ENCODE data around the gene CNOT8. TPM values are rescaled to one million over a fixed set of nuclear protein-coding genes. Genes with fewer than 3 reads are reported as not detected.

Gene CNOT8
- total and polyA plus RNA-seq, 9 of the 15 experiments (the other 6 are each of a cell fraction or from before 2014, with no cell fraction given): 15.2 to 68.9 (median 52.1) TPM

DNA sequence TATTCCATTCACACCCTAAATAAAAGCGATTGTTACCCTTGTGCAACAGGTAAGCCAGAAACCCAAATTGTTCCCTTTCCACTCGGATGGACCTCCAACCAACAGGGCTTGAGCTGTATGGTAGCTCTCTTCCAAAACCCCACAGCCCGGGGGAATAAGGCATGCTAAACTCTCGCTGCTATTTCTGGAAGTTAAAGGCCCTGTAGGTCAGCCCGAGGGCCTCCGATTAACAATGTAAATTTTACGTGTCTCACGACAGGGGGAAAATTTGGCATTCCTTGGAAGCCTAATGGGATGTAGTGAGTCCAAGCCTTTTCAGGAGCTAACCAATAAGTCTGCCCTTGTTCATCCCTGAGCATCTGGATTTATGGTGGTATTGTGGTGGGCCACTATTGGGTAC lies 26.0 kb downstream of the CNOT8 start:
- no peak overlapping the region for H3K27ac ChIP-seq (ENCODE audit: extremely low read depth, low read depth, low read length)
- H3K9me1 ChIP-seq (ENCODE audit: control insufficient read depth, insufficient read depth, low read length): no peaks in the 10 kb centered on the region
- H3K9ac ChIP-seq (ENCODE audit: insufficient read depth in 1 of 2, low read depth in 2 of 2, low read length in 2 of 2): no peak overlapping the region
- no peak overlapping the region for H2AFZ ChIP-seq (ENCODE audit: low read depth, low read length)
- intact Hi-C loops (cut with micrococcal nuclease): no loop called here
- H3K79me2 ChIP-seq (ENCODE audit: control insufficient read depth, insufficient read depth, low read length): no peaks in the 10 kb centered on the region
- no peak overlapping the region for H3K4me3 ChIP-seq
- no peak overlapping the region for H3K4me2 ChIP-seq (ENCODE audit: insufficient read depth, low read length)
- peaks cover 11% of the 10 kb centered on the region for H3K9me3 ChIP-seq (replicated peaks; ENCODE audit: control insufficient read depth, insufficient read depth, low read depth, low read length)
- FAIRE-seq (no peak), DNase-seq (ENCODE audit: extremely low read depth in 1 of 4, low spot score in 3 of 4) (no peak), ATAC-seq (no peak)
- WGBS (ENCODE audit: insufficient coverage, low coverage, missing lambda C conversion rate): 92% methylated on average over 8 of the region's 8 CpGs
- H3K36me3 ChIP-seq (ENCODE audit: control insufficient read depth, insufficient read depth, low read length): peaks cover 44% of the 10 kb centered on the region
- in situ Hi-C loops (cut with MboI): no loop called here
- no TSS peak for BruUV-seq (replicated peaks)
- no peaks in the 10 kb centered on the region for H3K4me1 ChIP-seq (replicated peaks in 1 of 2; ENCODE audit: control insufficient read depth in 2 of 2, insufficient read depth in 2 of 2, low read length in 2 of 2)
- POLR2A ChIA-PET: no interaction called here
- H3K27me3 ChIP-seq (ENCODE audit: control insufficient read depth in 2 of 2, insufficient read depth in 2 of 2, low read length in 2 of 2): no peaks in the 10 kb centered on the region
- CTCF ChIA-PET (ENCODE audit: low intra/inter-chr PET ratio): no interaction called here
- H4K20me1 ChIP-seq (replicated peaks; ENCODE audit: control insufficient read depth, insufficient read depth, low read length): no peaks in the 10 kb centered on the region
- TF ChIP-seq MECOM (CRISPR knock-in tag; IDR thresholded peaks at IDR 0.05) (no peak), L3MBTL2 (IDR thresholded peaks at IDR 0.05) (no peak), TSC22D4 (tag; IDR thresholded peaks at IDR 0.05) (no peak), NFATC3 (IDR thresholded peaks at IDR 0.05) (no peak), POU5F1 (IDR thresholded peaks at IDR 0.05; ENCODE audit: borderline replicate concordance, low read depth, low read length, partially characterized antibody) (no peak), CSDE1 (IDR thresholded peaks at IDR 0.05) (no peak), ETV1 (tag; conservative IDR thresholded peaks at IDR 0.05; ENCODE audit: low read depth) (no peak), ZNF121 (CRISPR knock-in tag; conservative IDR thresholded peaks at IDR 0.05) (no peak), FOXJ2 (tag; IDR thresholded peaks at IDR 0.05) (no peak)
- TF ChIP-seq, protein P1, sequence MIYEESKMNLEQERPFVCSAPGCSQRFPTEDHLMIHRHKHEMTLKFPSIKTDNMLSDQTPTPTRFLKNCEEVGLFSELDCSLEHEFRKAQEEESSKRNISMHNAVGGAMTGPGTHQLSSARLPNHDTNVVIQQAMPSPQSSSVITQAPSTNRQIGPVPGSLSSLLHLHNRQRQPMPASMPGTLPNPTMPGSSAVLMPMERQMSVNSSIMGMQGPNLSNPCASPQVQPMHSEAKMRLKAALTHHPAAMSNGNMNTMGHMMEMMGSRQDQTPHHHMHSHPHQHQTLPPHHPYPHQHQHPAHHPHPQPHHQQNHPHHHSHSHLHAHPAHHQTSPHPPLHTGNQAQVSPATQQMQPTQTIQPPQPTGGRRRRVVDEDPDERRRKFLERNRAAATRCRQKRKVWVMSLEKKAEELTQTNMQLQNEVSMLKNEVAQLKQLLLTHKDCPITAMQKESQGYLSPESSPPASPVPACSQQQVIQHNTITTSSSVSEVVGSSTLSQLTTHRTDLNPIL (CRISPR knock-in tag; IDR thresholded peaks at IDR 0.05): no peak
- TF ChIP-seq, protein P2, sequence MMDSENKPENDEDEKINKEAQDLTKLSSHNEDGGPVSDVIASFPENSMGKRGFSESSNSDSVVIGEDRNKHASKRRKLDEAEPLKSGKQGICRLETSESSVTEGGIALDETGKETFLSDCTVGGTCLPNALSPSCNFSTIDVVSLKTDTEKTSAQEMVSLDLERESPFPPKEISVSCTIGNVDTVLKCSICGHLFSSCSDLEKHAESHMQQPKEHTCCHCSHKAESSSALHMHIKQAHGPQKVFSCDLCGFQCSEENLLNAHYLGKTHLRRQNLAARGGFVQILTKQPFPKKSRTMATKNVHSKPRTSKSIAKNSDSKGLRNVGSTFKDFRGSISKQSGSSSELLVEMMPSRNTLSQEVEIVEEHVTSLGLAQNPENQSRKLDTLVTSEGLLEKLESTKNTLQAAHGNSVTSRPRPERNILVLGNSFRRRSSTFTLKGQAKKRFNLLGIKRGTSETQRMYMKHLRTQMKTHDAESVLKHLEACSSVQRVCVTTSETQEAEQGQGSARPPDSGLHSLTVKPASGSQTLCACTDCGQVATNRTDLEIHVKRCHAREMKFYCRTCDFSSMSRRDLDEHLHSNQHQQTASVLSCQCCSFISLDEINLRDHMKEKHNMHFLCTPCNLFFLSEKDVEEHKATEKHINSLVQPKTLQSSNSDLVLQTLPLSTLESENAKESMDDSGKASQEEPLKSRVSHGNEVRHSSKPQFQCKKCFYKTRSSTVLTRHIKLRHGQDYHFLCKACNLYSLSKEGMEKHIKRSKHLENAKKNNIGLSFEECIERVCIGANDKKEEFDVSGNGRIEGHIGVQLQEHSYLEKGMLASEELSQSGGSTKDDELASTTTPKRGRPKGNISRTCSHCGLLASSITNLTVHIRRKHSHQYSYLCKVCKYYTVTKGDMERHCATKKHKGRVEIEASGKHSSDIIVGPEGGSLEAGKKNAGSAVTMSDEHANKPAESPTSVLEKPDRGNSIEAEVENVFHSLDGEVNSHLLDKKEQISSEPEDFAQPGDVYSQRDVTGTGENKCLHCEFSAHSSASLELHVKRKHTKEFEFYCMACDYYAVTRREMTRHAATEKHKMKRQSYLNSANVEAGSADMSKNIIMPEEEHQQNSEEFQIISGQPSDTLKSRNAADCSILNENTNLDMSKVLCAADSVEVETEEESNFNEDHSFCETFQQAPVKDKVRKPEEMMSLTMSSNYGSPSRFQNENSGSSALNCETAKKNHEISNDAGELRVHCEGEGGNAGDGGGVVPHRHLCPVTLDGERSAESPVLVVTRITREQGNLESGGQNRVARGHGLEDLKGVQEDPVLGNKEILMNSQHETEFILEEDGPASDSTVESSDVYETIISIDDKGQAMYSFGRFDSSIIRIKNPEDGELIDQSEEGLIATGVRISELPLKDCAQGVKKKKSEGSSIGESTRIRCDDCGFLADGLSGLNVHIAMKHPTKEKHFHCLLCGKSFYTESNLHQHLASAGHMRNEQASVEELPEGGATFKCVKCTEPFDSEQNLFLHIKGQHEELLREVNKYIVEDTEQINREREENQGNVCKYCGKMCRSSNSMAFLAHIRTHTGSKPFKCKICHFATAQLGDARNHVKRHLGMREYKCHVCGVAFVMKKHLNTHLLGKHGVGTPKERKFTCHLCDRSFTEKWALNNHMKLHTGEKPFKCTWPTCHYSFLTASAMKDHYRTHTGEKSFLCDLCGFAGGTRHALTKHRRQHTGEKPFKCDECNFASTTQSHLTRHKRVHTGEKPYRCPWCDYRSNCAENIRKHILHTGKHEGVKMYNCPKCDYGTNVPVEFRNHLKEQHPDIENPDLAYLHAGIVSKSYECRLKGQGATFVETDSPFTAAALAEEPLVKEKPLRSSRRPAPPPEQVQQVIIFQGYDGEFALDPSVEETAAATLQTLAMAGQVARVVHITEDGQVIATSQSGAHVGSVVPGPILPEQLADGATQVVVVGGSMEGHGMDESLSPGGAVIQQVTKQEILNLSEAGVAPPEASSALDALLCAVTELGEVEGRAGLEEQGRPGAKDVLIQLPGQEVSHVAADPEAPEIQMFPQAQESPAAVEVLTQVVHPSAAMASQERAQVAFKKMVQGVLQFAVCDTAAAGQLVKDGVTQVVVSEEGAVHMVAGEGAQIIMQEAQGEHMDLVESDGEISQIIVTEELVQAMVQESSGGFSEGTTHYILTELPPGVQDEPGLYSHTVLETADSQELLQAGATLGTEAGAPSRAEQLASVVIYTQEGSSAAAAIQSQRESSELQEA (IDR thresholded peaks at IDR 0.05; ENCODE audit: low read depth): no peak
- TF ChIP-seq, protein P3, sequence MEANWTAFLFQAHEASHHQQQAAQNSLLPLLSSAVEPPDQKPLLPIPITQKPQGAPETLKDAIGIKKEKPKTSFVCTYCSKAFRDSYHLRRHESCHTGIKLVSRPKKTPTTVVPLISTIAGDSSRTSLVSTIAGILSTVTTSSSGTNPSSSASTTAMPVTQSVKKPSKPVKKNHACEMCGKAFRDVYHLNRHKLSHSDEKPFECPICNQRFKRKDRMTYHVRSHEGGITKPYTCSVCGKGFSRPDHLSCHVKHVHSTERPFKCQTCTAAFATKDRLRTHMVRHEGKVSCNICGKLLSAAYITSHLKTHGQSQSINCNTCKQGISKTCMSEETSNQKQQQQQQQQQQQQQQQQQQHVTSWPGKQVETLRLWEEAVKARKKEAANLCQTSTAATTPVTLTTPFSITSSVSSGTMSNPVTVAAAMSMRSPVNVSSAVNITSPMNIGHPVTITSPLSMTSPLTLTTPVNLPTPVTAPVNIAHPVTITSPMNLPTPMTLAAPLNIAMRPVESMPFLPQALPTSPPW (CRISPR knock-in tag; IDR thresholded peaks at IDR 0.05): no peak
